Measurements from ENCODE around the gene EDIL3.
"Not testable (repeated sequence)": the region's sequence is repeated elsewhere in the genome, so short reads cannot be mapped to it uniquely, and the experiment has no call there.

EDIL3 gene

DNA sequence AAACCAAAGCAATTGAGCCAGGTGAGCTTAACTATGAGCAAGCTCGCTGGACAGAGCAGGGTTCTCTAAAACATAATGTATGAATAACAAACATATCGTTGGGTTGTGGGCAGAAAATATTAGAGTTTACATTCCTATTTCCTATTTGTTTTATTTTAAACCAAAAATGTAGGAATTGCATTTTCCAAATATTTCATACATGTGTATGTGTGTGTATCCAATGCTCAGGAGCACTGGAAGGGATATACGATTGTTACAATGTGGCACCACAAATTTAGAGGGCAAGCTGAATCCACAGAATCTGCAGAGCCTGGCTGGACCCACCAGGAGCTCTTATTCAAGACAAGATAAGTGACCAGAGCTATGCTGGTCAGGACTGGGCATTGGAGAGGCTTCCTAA, 338.7 kb downstream of the EDIL3 start:
- no peak for DNase-seq

DNA sequence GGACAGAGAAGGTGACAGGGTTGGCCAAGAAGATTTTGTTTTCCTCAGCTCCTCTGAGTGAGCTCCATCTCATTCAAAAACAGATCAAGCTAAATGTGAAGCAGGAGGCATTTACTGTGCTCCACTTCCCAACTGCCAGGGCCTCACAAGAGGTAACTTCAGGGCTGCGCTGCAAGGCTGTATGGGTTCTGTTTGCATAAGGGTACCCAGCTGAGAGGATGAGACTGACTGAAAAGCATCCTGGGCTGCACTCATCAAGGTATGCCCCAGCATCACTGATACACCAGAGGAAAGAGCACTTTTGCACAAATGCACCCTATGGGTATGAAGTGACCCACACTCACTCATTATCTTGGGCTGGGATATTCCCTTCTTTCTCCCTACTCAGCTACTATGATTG, 347.8 kb downstream of the EDIL3 start:
- DNase-seq, result no peak

DNA sequence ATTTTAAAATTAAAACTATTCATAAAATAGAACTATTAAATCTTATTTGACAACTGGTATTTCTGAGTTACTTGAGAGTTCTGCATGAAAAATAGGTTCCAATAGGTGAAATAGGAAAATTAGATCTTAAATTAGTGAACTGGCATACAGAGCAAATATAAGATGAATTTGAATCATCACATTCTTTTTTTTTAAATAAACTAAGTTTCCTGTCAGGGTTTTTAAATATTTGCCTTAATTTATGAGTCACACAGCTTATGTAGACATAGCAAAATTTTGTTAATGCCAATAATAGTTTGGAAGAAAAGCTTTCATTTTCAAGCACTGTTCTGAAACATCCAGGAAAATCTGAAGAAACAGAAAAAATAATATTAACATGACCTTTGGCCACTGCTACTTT, 352.4 kb downstream of the EDIL3 start:
- DNase-seq, result no peak

DNA sequence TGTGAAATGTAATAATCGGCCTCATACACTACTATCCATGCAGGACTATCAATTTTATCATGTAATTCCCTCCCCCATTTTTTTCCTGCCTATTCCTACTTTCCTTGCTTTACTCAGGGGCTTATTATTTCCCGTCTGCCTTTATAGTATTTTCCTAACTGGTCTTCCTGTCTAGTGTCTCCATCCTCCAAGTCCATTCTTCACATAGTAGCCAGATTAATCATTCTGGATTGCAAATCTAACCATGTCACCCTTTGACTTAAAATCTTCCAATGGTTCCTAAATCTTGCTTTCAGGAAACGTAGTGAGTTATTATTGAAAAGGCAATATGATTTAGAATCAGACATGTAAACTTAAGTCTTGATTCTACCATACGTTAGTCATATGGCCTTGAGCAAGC, 356.6 kb downstream of the EDIL3 start:
- DNase-seq, result no peak

DNA sequence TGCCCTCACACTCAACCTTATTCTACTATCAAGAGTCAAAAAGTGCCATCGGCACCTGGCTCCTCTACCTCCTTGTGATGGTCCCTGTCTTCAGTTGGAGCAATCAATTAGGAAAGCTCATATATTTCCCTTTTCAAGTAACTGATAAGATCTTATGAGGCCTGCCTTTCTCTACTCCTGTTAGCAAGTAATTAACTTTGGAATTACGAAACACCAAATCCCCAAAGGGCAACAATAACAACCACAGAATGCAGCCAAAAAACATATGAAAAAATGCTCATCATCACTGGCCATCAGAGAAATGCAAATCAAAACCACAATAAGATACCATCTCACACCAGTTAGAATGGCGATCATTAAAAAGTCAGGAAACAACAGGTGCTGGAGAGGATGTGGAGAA, 366.2 kb downstream of the EDIL3 start:
- DNase-seq, result not testable (repeated sequence)

DNA sequence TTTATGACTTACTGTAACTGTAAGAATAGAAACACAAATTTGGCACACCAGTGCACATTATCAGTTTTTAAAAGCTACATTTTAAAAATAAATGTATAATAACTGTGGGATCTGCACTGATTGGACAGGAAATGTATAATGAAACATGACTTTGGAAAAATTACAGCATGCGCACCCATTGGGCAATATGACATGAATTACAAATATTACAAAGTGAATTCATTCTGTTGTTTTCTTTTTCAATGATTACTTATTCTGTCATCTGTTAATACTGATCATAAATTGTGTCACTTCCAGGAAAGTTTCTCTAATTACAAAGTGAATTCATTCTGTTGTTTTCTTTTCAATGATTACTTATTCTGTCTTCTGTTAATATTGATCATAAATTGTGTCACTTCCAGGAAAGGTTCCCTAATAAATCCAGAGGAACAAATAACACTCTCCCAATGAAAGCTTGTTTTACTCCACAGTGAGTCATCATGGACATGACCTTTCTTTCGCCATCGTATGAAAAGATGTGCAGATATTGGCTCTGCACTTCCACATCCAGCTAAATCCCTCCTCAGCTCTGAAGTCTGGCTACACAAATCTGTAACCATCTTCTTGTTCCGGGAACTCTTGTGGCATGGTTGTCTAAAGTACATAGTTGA, 367.0 kb downstream of the EDIL3 start:
- DNase-seq, result no peak

DNA sequence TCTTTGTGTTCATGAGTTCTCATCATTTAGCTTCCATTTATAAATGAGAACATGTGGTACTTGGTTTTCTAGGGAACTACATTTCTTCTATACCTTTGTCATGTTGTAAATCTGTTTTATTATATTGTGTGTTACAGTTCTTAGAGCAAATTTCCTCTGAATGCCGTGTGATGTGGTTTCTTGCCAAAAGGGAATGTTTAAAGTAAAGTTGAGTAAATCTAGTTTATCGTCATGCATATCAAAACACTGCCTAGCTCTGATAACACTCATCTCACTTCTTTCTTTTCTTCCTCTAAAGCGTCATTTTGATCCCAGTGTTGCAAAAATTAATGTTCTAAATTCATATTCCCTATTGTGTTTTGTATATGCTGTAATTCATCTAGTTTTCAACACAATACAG, 368.6 kb downstream of the EDIL3 start:
- DNase-seq, result no peak

DNA sequence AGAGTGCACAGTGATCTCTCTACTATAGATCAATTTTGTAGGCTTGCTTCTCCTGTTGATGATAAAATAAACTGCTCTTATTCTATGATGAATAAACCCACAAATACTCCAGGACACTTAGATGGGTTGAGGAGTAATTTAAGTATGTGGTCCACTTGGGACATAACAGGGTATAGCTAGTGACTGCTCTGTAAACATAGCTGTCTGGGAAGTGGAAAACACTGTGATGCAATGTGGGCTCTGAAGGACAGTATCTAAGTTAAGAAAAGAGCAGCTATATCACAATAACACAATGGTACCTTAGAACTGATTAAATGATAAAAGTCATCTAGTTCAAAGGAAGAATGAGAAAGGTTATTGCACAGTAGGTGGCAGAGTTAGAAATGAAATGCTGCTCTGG, 369.7 kb downstream of the EDIL3 start:
- no peak for DNase-seq

DNA sequence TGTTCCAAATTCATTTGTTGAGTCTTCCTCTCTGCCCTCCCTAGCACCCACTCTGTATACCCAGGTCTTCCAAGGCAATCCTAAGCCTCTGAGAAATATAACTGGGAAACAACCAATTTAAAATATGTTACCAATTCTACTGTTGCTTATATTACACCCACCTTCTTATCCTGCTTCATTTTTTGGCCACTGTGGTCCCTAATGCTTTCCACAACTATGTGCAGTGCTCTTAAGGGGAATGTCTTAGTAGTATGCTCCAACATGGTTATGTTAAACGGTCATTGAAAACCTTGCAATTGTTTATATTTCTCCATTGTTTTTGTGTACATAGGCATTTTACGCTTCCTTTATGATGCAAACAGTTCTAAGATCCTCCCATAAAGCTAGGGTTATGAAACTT, 390.9 kb downstream of the EDIL3 start:
- DNase-seq, result no peak

DNA sequence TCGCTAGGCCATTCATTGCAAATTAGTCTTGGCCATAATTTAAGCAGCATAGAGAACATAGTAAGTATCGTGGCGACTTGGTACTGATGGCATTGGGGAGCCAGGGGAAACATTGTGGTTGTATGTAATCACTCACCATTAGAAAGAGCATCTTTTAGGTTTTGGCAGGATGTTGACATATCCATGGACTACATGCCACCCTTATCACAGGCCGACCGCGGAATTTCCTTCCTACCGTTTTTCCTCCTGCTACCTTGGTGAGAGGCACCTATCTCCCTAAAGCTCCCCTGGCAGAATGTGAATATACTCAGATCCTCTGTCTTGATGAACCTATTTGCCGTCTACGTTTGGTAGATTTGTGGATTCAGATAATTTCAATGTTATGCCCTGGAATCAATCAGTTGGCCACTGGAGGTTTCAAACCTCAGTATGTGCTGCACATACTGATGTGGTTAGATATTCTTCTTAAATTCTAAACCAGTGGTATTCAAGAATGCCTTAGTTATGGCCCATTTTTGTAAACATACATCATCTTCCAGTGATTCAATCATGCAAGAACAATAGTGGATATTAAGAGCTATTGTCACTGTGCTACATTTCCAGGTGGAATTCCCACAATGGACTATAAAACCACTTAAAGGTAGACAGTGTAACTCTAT, 393.0 kb downstream of the EDIL3 start:
- DNase-seq, result no peak

DNA sequence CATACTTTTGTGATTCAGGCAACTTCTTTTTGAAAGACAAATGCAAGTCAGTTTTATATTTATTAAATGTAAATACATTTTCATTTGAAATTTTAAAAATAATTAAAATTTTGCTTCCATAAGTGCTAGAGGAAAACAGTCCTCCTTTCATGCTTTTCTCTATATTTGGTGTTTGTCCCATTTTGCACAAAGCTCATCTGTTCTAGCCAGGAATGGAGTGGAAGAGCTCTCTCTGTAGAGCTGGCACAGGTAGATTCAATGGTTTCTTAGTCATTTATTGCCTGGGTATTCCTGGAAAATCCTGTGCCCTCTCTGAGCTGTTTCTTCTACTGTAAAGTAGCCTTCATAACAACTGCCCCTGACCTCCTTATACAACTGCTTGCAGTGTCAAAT, 396.4 kb downstream of the EDIL3 start:
- no peak for DNase-seq

DNA sequence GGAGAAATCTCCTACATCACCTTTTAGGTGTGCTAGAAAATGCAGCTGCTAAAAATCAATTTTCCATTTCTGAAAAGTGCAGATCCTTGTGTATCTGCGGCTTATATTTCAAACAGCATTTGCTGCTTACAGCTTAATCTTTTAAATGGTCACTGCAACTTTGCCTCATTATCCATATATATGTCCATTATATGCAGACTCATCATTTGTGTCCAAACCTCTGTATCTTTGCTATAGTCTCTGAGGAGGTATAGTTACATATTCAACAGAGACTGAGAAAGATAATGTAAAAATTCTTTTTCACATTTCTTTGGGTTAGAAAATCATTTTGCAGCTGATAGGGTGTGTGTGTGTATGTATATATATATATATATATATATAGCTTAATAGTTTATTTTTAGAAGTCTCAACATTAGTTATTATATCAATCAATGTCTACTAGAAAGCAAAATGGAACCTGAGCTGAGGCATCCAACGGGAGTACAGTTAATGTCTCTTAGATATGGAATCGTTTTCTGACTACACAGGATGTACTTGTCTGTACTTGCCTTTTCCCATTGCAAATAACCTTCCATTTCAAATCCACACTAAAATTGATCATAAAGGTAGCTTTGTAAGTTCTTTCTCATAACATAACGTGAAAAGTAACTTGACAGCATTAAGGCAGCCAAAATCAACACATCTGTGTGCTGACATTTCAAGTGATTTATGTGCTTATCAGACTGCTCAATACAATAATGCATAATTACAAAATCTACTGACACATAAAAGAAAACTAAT, 397.0 kb downstream of the EDIL3 start:
- DNase-seq, result no peak

DNA sequence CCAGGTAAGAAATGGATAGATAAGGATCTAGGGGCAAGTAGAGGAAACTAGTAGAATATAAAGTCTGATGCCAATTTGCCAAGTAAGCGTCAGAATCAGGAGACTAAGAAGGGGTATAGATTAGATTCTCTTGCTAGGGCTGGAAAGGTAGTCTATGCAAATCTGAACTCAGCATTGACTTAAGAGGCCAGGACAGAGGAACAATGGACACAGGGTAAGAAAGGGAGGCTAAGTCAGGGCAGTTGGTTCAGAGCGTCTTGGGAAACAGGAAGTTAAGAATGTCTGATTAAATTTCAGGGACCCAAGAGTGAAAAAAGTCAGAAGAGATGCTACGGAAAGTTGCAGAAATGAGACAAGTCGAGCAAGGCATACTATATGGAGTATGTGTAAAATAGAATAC, 400.8 kb downstream of the EDIL3 start:
- no peak for DNase-seq

DNA sequence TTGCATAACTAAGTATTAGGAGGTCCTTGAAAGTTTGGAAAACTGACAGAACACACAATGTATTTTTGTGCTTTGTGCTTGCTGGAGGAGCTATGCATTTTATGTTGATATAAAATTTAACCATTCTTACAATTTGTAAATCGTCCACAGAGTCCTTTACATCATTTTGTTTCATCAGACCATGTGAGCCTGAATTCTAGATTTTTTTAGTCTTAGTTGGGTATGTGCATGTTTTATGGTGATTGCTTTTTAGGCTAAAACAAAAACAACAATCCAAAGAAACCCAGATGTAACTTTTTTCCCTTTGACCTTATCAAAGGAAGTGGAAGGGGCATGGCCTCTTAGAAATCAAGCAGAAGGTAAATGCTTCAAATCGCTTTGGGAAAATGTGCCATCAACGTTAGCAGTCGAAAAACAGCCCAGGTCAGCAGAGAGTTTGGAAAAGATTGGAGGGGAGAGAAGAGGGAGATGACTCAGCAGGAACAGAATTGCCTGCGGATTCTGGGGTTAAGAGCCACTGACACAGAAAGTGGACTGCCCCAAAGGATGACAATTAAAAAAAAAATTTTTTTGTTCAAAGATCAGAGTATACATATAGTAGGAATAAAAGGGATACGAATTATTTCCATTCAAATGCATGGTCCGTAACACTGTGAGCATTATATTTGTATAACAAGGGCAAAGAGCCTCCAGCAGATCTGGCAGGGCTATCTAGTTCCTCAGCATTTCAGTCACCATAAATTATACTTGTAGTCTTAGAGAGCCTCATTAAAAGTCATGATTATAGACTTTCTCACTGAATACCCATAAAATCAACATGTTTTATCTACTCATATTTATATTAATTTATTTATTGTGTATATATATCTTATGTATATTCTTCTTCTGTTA, 410.5 kb downstream of the EDIL3 start:
- no peak for DNase-seq

DNA sequence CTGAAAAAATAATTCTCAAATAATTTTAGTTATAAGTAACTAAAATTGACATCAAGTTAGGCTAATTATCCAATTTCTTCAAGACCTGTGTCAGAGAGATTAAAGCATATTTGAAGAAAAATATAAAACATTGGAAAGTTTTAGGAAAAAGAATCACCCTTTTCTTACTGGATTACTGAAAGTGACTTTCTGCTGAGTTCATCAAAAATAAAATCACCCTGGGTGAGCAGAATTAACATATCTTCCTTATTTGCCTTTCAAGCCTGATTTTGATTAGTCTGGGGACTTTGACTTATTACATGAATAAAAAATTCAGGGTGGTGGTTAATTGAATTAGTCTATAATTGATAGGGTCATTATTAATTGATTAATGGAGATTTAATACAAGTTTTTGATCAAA, 411.8 kb downstream of the EDIL3 start:
- no peak for DNase-seq

DNA sequence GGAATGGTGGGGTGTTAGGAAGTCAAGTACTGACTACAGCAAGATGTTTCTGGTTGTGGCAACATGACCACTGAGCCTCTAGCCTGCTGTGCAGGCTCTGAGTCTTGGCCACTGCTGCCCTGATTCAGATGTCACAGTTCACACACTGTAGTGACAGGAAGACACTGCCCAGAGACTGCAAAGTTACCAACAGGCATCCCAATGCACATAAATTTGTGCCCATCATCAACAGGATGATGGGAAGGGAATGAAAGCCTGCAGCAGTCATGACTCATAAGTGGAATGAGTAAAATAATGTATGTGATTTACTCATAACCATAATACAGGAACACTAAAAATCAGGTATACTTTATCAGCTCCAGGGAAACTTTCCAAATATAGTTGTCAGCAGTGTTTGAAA, 412.4 kb downstream of the EDIL3 start:
- no peak for DNase-seq

DNA sequence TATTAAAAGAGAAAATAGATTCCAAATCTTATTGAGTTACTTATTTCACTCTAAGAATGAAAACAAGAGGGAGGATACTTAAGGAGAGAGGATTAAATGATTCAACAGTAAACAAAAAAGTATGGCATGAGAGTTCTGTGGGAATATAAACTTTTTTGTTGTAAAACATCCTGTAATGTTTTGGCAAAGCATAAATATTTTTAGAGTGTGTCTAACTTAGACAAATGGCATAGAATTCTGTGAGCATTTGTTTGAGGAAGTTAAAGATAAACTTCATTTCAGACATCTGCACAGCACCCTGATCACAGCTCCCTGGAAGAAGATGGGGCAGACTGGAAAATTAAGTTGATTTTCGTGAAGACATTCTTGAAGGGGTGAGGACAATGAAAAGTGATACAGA, 417.3 kb downstream of the EDIL3 start:
- DNase-seq, result no peak

DNA sequence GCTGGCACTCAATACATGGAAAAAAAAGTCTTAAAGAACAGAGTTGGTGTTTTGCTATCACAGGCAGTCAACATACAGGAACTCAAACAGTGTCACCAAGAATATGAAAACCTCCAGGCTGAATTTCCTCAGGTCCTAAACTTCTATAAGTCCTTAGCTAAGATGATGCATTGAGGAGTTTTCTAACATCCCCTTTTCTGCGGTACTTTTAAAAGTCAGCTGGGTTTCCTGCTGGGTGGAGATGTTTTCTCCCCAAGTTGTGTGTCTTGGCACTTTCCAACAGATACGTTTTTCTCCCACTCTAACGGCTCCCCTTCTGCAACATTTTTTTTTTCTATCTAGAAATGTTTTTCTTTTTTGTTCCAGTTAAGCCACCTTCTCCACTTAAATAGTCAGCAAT, 419.2 kb downstream of the EDIL3 start:
- DNase-seq, result no peak

DNA sequence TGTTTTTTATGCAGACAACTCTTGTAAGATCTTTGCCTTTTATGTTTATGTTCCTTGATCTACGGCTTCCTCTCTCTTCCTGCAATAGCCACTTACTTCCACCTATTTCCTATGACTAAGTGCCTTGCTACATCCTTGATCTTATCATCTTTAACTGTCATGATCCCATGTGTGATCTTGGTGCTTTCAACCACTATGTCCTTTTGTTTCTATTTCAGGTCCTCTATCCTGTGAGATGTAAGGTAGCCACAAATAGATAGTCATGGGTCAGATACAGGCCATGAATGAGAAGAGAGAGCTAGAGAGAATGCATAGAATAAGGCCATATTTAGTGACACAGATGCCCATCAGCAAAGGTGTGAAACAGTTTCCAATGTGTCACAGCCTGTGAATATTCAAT, 420.4 kb downstream of the EDIL3 start:
- DNase-seq, result no peak

DNA sequence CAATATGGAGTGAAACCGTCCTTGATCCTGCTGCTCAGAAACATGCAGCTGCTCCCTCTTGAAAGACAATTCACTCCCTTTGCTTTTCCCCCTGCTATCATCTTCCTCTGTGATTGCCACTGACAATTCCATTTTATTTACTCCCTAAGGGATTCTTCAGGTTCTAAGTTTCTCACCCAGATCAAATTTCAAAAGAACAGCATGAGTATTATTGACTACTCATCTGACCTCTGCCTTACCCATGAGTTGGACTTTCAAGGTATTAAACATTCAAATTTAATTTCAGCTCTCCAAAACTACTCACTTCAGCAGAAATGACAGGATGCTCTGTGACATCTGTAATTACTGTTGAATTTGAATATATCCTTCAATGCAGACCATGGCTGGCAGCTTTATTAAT, 427.5 kb downstream of the EDIL3 start:
- no peak for DNase-seq

DNA sequence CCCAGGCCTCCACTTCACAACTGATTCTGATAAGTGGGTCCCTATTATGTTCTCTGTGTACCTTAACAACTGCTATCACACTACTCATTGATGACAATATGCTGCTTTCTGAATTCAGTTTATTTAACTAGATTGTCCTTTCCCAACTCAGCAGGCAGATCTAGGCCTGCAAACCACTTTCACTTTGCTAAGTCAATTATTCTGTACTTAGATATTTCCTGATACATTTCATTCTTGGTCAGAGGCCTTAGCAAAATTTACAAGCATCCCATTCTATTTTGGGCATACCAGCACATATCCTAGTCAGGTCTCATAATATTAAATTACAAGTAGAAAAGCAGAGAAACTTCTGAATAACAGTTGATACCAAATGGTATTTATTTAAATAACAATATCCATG, 428.3 kb downstream of the EDIL3 start:
- no peak for DNase-seq

DNA sequence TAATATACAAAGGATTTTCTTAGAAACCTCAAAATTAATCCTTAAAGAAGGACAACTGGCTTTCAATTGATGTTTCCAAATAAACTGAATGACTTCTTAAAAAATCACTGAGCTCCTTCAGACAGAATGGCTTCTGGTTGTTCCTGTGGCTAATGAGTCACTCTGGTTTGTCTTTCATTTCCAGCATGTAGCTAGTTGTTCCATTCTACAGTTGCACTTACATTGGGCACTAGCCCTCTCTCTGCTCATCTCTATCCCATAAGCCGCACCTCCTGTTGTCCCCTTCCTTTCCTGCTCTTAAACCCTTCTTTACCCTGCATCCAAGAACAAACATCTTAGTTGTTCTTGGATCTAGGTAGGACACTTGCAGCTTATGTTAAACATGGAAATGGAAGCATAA, 428.8 kb downstream of the EDIL3 start:
- no peak for DNase-seq

DNA sequence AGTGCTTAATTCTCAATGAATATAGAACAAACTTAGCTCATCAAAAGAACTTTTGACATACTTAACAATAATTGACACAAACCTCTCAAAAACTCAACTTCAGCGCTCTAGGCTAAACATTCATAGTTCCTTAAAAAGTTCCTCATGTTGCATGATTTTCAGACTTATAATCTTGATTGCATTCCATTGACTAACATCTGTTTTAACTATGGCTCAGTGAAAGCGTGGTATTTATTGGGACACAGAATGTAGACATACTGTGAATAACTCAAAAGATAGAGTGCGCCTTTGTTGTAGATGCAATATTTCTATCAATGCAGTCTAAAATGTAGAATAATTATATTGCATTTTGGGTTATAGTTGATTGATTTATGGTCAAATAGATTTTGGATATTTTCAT, 436.9 kb downstream of the EDIL3 start:
- no peak for DNase-seq
